NB4 (cell line): ENCODE results near the gene ETV6.

ENCODE experiments used
- DNase-seq: peaks from one replicate; pipeline ENCODE4 v3.0.0; 2010; ENCODE audit warnings: low read depth
- H3K4me3 ChIP-seq: one replicate; pipeline ENCODE4 v1.5.1; 2011; ENCODE audit warnings: mild to moderate bottlenecking, low read depth, low read length, moderate library complexity
- MYC ChIP-seq: IDR thresholded peaks from 2 replicates; pipeline ENCODE4 v1.6.1; 2011; ENCODE audit warnings: low read depth, low read length
- POLR2A ChIP-seq: IDR thresholded peaks from 2 replicates; pipeline ENCODE4 v1.6.1; 2011; ENCODE audit warnings: mild to moderate bottlenecking; ENCODE audit not compliant: insufficient read length; ENCODE audit errors: extremely low read depth
- TF ChIP-seq, protein P1 (sequence below): IDR thresholded peaks from one replicate; pipeline ENCODE4 v1.5.1; 2012; ENCODE audit warnings: low read depth, low read length
- TF ChIP-seq, protein P2 (sequence below): IDR thresholded peaks from 2 replicates; pipeline ENCODE4 v1.6.1; 2011; ENCODE audit warnings: low read depth, low read length

The ETV6 gene

DNA sequence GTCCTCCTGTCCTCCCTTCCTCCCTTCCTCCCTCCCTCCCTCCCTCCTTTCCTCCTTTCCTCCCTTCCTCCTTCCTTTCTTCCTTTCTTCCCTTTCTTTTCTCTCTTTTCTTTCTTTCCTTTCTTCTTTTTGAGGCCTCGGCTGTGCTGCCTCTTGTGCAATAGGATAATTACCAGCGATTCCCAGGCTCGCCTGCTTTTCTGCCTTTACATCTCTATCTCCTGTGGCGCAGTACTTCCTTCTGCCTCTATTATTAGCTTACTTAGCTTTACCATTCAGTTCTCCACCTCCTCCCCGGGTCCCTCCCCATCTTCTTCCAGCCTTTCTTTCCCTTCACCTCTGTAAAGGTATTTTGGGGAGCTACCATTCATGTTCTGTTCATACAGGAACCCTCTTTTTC, 19.9 kb downstream of the ETV6 start:
- TF ChIP-seq MYC (no peak), POLR2A (no peak)
- TF ChIP-seq, protein P1, sequence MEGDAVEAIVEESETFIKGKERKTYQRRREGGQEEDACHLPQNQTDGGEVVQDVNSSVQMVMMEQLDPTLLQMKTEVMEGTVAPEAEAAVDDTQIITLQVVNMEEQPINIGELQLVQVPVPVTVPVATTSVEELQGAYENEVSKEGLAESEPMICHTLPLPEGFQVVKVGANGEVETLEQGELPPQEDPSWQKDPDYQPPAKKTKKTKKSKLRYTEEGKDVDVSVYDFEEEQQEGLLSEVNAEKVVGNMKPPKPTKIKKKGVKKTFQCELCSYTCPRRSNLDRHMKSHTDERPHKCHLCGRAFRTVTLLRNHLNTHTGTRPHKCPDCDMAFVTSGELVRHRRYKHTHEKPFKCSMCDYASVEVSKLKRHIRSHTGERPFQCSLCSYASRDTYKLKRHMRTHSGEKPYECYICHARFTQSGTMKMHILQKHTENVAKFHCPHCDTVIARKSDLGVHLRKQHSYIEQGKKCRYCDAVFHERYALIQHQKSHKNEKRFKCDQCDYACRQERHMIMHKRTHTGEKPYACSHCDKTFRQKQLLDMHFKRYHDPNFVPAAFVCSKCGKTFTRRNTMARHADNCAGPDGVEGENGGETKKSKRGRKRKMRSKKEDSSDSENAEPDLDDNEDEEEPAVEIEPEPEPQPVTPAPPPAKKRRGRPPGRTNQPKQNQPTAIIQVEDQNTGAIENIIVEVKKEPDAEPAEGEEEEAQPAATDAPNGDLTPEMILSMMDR: no peak
- TF ChIP-seq, protein P2, sequence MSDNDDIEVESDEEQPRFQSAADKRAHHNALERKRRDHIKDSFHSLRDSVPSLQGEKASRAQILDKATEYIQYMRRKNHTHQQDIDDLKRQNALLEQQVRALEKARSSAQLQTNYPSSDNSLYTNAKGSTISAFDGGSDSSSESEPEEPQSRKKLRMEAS: no peak
- no peak overlapping the region for H3K4me3 ChIP-seq
- no peak for DNase-seq

DNA sequence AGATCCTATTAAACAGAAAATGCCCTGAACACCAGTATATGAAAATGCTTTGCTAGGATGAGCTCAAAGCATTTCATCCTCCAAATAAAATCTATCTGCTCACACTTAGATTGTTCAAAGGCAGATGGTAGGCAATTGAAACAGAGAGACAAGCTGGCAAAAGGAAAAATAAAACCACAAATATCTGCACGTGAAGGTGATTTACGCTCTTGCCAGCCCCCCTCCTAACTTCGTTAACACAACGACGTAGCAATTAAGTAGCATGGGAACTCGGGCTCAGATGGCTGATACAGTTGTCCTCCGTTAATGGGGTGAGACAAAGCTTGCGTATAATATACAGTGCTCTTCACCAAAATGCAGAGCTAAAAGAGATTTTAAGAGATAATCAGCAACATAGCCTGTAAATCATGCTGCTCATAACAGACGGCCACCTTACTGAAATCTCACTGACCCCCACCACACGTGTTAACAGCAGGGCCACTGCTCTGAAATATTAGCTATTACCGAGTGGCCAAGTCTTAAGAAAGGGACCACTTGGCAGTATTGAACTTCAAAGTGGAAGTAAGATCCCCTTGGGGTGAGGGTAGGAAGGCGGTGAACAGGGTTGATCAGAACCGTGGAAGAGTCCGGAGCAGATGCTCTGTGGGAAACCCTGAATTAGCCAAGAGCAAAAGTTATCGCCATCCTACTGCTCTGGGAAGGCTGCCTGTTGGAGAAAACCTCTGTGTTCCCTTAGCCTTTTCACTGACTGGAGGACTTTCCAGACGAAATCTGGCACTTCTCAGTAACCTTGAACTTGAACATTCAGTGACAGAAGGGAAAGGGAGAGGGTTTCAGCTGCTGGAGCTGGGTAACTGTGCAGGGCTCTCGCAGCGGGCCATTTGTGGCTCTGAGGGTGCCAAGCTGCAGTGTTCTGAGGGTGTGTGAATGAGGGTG, 23.1 kb downstream of the ETV6 start:
- TF ChIP-seq MYC (no peak), POLR2A (no peak)
- TF ChIP-seq, protein P1: no peak
- TF ChIP-seq, protein P2: no peak
- DNase-seq: no peak

DNA sequence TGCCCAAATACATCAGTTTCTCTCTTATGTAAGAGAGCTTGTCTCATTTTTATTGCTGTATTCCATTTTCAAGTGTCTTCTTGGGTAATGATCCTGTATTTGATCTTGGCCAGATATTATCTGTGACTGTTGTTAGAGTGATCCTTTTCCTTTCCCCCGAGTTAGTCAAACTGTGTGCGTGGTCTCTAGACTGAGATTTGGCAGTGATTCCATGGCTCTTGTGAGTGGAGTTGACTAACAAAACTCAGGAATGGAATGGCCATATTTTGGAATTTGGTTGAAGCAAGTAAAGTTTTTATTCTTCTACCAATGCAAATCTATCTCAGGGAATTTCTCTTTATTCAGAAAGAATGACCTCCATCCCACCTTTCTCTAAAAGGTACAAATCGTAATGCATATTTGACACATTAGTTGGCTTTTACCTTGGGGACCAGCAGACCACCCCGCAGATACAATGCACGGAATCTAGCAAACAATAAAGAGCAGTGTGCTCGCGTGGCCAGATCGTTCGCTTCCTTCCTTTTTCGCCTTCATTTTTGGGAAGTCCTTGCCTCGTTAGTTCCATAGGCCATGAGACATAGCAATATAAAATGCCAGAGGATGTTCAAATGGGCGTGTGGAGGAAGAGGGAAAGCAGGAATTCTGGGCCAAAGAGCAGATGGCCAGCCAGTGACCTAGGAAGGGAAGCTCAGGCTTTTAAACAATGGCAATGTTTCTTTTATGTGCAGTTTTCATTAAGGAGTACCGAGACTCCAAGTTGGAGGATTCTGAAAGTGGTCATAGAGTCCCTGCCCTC, 24.4 kb downstream of the ETV6 start:
- TF ChIP-seq, protein P2: no peak
- TF ChIP-seq MYC (no peak), POLR2A (no peak)
- TF ChIP-seq, protein P1: no peak
- no peak overlapping the region for H3K4me3 ChIP-seq
- no peak for DNase-seq

More for the DNA sequence above, 23.1 kb downstream of the ETV6 start:
- H3K4me3 ChIP-seq: no peak overlapping the region

DNA sequence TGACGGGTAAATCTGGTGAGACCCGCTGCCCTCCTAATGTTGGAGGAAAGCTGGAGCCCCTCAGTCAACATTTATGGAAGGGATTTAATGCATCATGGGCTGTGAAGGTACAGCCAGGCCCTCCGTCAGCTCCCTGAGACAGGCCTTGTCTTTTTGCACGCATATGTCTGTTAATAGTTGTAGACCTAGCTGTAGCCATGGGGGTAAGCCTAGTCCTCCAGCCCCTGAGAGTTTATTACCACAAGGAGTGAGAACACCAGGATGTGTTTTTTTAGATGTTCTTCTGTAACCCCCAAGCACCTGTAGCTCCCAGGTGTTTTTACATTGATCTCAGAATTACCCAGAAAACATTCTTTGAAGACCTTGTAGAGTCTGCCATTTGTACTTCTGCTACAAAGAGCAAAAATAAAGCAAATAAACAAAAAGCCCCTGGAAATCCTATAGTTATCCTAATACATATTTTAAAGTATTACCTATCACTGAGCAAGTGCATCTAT, 25.5 kb downstream of the ETV6 start:
- no peak overlapping the region for H3K4me3 ChIP-seq
- DNase-seq: no peak
- TF ChIP-seq, protein P1: no peak
- TF ChIP-seq, protein P2: no peak
- TF ChIP-seq POLR2A (no peak), MYC (no peak)

DNA sequence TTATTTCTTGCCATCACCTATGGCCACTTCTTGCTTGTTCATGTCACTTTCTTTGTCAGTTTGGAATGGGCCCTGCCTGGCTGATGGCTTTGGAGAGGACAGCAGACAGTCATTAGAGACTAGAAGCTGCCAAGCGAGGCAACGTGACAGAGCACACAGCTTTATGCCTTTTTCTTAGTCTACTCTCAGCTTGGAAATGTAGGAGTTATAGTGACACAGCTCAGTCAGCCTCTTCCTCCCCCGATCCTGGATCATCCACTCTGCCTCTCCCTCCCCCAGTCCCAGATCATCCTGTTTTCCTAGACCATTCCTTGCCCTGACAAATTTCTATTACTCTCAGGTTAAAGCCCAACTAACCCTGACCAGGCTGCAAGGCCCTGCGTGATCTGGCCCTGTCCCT, 26.6 kb downstream of the ETV6 start:
- DNase-seq: no peak
- TF ChIP-seq, protein P1: no peak
- TF ChIP-seq, protein P2: no peak
- TF ChIP-seq POLR2A: no peak
- no peak for TF ChIP-seq MYC
- no peak overlapping the region for H3K4me3 ChIP-seq
